Stimulated activated CD4-positive, alpha-beta T cell treated with anti-CD3 and anti-CD28 coated beads, Interleukin-12 subunit alpha, Interleukin-12 subunit beta, amount 100 ng/mL, for 48 hours (primary cell): ENCODE results near the gene NEO1.
"Not testable (repeated sequence)": the region's sequence is repeated elsewhere in the genome, so short reads cannot be mapped to it uniquely, and the experiment has no call there.

Source experiments
- DNase-seq, 3 donors: peaks; one replicate each; pipeline ENCODE4 v3.0.0-alpha.2; 2020; ENCODE audit warnings: low read depth in 2 of 3, low spot score in 1 of 3

Gene NEO1

GRCh38 chr15:73195166-73195565 lies 142.9 kb downstream of the NEO1 start:
- no peak for DNase-seq

- DNase-seq: no peak
These were observed 143.8 kb downstream of the NEO1 start for GRCh38 chr15:73196113-73196512.

GRCh38 chr15:73200339-73200738 lies 148.1 kb downstream of the NEO1 start:
- no peak for DNase-seq

GRCh38 chr15:73210630-73211029 lies 158.4 kb downstream of the NEO1 start:
- no peak for DNase-seq

GRCh38 chr15:73212424-73212823 lies 160.2 kb downstream of the NEO1 start:
- no peak for DNase-seq

- not testable (repeated sequence) for DNase-seq
These were observed 169.2 kb downstream of the NEO1 start for GRCh38 chr15:73221450-73221849.

GRCh38 chr15:73225358-73226015 lies 173.2 kb downstream of the NEO1 start:
- peak; percentile 13 to 45 (median 27) for DNase-seq

GRCh38 chr15:73226093-73226814 lies 174.0 kb downstream of the NEO1 start:
- no peak for DNase-seq

- no peak for DNase-seq
These were observed 175.3 kb downstream of the NEO1 start for GRCh38 chr15:73227433-73228056.

- no peak for DNase-seq
These were observed 175.9 kb downstream of the NEO1 start for GRCh38 chr15:73228128-73228646.

GRCh38 chr15:73231661-73232419 lies 179.6 kb downstream of the NEO1 start:
- no peak for DNase-seq

- no peak for DNase-seq
These were observed 180.5 kb downstream of the NEO1 start for GRCh38 chr15:73232776-73233175.

- DNase-seq: no peak
These were observed 181.4 kb downstream of the NEO1 start for GRCh38 chr15:73233623-73234022.

- DNase-seq: no peak
These were observed 185.6 kb downstream of the NEO1 start for GRCh38 chr15:73237910-73238309.

- DNase-seq: no peak
These were observed 187.4 kb downstream of the NEO1 start for GRCh38 chr15:73239564-73240215.

GRCh38 chr15:73240866-73241499 lies 188.7 kb downstream of the NEO1 start:
- DNase-seq: peak; percentile 64 to 85 (median 65)

- DNase-seq: no peak
These were observed 192.1 kb downstream of the NEO1 start for GRCh38 chr15:73244333-73244732.

- no peak for DNase-seq
These were observed 194.2 kb downstream of the NEO1 start for GRCh38 chr15:73246439-73246838.

- no peak for DNase-seq
These were observed 194.6 kb downstream of the NEO1 start for GRCh38 chr15:73246898-73247297.

- DNase-seq: no peak
These were observed 195.1 kb downstream of the NEO1 start for GRCh38 chr15:73247331-73247730.
